HT-29 (cell line): ENCODE results near the gene KANSL3. TPM values are rescaled to one million over a fixed set of nuclear protein-coding genes. Genes with fewer than 3 reads are reported as not detected.

Experiments used
- DNase-seq: peaks from one replicate; pipeline ENCODE4 v3.0.0-alpha.2; 2015; ENCODE audit warnings: low spot score
- total RNA-seq: library from RNA; depleted of rRNA; stranded (reverse); fragments of >200 nt; shearing (Covaris generic); gene quantifications from 2 replicates; pipeline ENCODE4 v1.2.3, GENCODE V29; 2014; rRNA removed

The KANSL3 gene
- total RNA-seq, 1 experiment from 2014 or later = 21.9 TPM

DNA sequence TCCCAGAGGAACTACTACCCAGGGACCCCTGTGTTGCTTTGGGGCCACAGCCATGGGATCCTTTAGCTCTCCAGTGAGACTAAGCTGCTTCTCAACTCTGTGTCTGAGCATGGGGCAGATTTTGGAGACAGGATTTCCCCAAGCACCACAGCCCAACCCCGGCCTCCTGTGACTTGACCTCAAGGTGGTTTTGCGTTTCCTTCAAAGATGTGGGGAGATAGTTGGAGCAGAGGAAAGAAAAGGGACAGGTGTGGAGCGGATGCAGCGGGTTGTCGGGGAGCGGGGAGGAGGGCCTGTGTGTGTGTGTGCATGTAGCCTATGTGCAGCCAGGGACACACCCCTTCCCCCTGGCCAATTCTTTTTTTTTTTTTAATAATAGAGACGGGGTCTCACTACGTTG, 91.3 kb downstream of the KANSL3 start:
- no peak for DNase-seq

DNA sequence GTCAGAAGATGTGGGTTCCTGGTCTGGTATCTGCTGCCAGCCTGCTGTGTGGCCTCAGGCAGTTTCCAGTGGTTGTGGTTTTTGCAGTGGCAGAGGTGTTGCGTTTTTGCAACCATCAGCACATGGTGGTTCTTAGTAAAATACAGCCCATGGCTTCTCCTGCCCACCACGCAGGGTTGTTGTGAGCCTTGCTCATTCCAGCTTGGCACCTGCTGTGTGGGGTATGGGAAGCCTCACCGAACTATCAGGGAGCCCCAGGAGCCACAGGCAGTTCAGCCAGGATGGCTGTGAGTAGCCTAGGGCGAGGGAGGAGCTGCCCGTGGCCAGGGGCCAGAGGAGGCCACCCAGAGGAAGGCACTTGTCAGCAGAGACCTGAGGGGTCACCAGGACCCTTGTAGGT, 91.8 kb downstream of the KANSL3 start:
- DNase-seq = no peak

Other genes starting within 250 kb of the KANSL3 start
- 3.8 and 4.3 TPM in 2 replicates for gene NEURL3, start 133.0 kb downstream of the KANSL3 start, total RNA-seq
- gene ARID5A, start 101.6 kb downstream of the KANSL3 start, total RNA-seq = 2.5 and 3.2 TPM in 2 replicates
- gene FER1L5, start 4.5 kb upstream of the KANSL3 start, total RNA-seq = 0.05 TPM in 1 of 2 replicates, not detected in the other
- gene LMAN2L, start 101.8 kb upstream of the KANSL3 start, total RNA-seq = 12.0 and 12.4 TPM in 2 replicates
- 10.3 and 11.9 TPM in 2 replicates for gene CNNM4, start 122.6 kb upstream of the KANSL3 start, total RNA-seq
- 21.2 and 24.9 TPM in 2 replicates for gene CNNM3, start 178.0 kb upstream of the KANSL3 start, total RNA-seq
- 3.5 and 4.1 TPM in 2 replicates for gene ANKRD23, start 205.7 kb upstream of the KANSL3 start, total RNA-seq
- 26.8 and 31.7 TPM in 2 replicates for gene ANKRD39, start 219.7 kb upstream of the KANSL3 start, total RNA-seq
- gene SEMA4C, start 231.8 kb upstream of the KANSL3 start, total RNA-seq = 8.6 and 8.8 TPM in 2 replicates